ENCODE results near the gene MARK3.

The MARK3 gene

GRCh38 chr14:103535891-103536565 is 150.8 kb downstream of the MARK3 start:
- no peak for DNase-seq (ENCODE audit: low read depth in 2 of 2)

- DNase-seq (ENCODE audit: low read depth in 2 of 2): no peak
Observed at GRCh38 chr14:103536693-103537092, 151.5 kb downstream of the MARK3 start.

DNA sequence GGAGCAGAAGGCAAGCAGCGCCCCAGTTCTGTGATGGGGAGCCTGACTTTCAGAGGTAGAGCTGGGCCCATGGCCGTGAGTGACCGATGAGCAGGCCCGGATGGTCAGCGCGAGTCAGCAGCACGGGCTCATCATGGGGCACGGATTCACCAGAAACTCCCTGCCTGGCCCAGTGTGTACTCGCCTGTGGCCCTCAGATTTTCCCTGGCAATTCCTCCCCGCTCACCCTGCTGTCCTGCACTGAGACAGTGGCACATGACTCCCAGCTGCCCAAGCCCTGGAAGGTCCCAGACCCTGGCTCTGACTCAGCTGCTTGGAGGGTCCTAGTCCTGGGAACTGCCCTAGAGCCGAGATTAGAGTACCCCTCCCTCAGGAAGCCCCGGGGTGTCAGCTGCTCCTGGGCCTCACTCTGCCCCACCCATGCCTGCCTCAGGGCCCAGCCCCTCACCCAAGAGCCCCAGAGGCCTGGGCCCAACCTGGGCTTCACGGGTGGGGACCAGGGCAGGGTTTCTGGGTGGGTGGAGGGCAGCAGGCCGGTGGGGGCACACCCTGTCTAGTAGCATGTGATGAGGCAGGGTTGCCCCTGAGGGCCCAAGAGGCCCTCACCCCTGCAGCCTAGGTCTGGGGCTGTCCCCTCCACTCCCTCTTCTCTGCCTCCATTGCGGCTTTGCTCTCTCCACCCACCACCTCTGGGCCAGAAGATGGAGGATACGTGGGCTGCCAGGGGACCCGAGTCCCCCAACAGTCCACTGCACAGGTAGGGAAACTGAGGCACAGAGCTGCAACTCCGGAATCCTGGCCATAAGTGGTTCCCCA is 152.2 kb downstream of the MARK3 start:
- no peak for DNase-seq (ENCODE audit: low read depth in 2 of 2)

GRCh38 chr14:103538291-103539055 is 153.3 kb downstream of the MARK3 start:
- DNase-seq (ENCODE audit: low read depth in 2 of 2): no peak

DNA sequence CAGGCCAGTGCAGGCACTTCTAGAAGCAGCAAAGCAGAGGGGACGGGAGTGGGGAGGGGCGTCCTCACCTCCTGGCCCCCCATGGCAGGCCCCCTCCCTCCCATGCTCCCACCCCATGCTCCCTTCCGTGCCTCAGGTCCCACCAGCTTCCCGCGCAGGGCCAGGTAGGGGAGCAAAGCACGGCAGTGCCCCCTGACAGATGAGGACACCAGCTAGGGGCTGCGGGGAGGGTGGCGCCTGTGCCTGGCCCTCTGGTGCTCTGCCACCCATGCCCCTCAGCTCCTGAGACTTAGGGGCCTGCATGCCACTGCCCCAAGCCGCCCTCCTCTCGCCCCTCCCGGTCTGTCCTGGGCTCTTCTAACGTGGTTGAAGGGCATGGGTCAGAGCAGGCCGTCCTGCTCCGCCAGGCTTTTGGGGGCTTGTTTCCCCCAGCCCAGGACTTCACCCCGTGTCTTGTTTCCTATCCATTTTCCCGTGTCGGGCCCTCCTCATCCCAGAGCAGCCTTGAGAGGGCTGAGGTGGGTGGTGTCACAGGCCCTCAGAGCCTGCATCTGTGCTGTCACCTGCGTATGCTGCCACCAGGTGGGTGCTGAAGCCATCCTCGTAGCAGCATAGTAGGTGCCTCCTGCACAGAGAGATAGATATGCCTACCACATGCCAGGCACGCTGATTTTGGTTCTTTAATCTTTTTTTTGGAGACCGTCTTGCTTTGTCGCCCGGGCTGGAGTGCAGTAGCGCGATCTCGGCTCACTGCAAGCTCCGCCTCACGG is 154.0 kb downstream of the MARK3 start:
- no peak for DNase-seq (ENCODE audit: low read depth in 2 of 2)

- DNase-seq (ENCODE audit: low read depth in 2 of 2): no peak
Observed at GRCh38 chr14:103540821-103541708, 155.8 kb downstream of the MARK3 start.

- DNase-seq (ENCODE audit: low read depth in 2 of 2): no peak
Observed at GRCh38 chr14:103541709-103542604, 156.7 kb downstream of the MARK3 start.

GRCh38 chr14:103542605-103543088 is 157.4 kb downstream of the MARK3 start:
- no peak for DNase-seq (ENCODE audit: low read depth in 2 of 2)

- DNase-seq (ENCODE audit: low read depth in 2 of 2): no peak
Observed at GRCh38 chr14:103543140-103543539, 157.9 kb downstream of the MARK3 start.

DNA sequence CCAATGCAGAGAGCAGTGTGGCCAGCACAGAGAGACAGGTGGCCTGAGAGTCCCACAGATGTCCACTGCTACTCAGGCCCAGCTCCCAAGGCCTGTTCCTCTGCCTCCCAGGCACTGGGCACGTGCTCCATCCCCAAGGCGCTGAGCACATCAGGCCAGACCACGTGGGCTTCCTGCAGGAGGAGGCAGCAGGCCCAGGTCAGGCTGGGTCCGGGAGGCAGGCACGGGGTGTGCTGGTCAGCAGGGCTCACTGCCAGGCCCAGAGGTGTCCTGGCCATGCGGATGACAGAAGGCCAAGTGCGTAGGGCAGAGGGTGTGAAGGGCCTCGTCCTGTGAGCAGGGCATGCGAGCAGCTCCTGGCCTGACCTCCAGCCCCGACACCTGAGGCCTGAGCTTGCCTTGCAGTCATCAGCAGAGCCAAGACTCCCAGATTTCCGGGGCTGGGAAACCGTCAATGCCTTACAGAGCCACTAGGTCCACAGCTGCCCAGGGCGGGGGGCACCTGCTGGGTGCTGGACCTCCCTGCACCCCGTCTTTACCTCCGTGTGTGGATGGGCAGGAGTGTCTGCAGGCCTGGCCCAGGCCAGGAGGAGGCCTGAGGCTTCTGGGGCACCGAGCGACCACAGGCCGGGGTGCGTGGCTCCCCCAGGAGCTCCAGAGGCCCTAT is 158.6 kb downstream of the MARK3 start:
- no peak for DNase-seq (ENCODE audit: low read depth in 2 of 2)

DNA sequence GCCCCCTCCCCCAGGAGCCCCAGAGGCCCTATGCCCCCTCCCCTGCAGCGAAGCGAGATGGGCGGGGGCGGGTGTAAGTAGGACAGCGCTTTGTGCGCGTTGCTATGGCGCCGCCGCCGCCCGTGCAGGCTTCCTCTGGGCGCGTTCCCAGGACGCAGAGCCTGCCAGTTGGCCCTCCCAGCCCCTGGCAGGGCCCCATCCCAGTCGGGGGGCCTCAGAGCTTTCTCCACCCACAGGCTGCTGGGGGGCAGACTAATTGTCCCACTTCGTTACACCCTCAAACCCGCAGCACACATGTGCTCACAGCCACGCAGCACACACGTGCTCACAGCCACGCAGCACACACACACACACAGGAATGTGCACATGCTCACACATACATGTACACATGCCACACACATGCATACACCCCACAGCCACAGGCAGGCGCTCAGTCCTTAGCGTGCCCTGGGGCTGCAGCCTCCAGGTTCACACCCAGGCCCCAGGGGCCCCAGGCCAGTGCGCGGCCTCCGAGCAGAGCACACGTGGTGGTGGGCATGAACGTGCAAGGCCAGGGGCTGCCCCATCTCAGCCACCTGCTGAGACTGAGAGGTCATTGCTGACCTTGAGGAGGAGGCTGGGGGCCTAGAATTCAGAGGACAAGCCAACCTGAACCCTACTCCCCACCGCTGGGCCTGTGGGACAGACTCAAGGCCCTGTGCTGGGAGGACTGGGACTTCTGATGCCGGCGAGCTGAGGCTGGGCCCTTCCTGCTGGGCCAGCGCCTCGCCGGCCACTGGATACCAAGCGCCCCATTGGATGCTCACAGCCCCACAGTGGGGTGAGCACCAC is 159.4 kb downstream of the MARK3 start:
- no peak for DNase-seq (ENCODE audit: low read depth in 2 of 2)

GRCh38 chr14:103545219-103545914 is 160.2 kb downstream of the MARK3 start:
- no peak for DNase-seq (ENCODE audit: low read depth in 2 of 2)

- no peak for DNase-seq (ENCODE audit: low read depth in 2 of 2)
Observed at GRCh38 chr14:103545915-103546651, 160.9 kb downstream of the MARK3 start.

DNA sequence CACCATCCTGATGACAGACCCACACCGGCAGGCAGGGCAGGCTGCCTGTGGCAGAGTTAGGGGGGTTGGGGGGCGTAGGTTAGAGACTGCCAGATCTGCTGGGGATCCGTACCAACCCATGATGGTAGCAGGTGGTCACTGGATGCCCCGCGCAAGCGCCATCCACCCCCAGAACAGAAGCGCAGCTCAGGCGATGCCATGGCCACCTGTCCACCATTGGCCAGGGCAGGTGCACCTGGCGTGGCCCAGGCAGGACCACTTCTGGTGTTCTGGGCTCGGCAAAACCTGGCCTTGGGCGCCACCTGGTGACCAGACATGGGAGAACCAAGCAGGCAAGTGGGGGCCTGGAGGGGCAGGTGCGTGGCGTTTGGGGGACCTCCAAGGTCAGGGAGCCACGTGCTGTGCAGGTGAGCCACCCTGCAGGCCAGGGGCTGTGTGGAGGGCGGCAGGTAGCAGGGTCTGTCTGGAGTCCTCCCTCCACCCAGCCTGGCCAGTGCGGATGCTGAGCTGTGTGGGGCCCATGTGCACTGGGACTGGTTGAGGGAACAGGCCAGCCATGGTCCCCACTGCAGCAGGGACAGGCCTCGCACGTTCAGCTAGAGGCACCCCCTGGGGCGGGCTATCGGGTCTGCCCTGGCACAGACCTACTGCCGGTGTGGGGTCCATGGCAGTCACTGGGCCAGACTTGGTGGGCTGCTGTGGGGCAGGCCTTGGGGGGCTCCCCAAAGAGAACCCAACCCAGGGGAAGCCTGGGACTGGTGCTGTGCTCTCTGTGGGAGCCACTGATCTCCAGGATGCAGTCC is 161.6 kb downstream of the MARK3 start:
- DNase-seq (ENCODE audit: low read depth in 2 of 2): no peak

DNA sequence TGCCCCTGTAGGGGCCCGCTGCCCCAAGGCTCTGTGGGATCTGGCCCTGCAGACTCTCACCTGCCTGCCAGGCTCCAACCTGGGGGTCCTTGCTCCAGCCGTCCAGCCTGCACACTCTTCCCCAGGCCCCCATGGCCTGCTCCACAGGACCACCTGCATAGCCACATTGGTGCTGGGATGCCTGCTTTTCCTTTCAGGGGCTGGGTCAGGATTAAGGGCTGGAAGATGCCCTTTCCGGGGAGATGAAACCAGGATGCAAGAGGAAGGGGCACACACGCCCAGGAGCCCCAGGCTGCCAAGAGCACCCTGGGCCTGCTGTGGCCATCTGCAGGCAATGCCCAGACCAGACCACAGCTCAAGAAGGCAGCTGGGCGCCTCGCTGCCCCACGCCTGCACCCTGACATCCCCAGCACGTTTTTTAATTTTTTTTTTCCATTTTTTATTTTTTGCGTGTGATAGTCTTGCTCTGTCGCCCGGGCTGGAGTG is 162.3 kb downstream of the MARK3 start:
- DNase-seq (ENCODE audit: low read depth in 2 of 2): no peak

Measured in fibroblast of skin of left quadriceps (primary cell).